Body of pancreas (tissue), 4 donors: ENCODE results near the gene RTP4.

Source experiments
- CTCF ChIP-seq, 7 experiments: fragments of 450-650 bp in 4 of 7; fragments of 200-600 bp in 3 of 7; sonication (generic) in 3 of 7; IDR thresholded peaks; one replicate each; pipeline ENCODE4 v1.5.1; 2016 to 2019; ENCODE audit warnings: antibody characterized with exemption in 7 of 7
- POLR2A ChIP-seq, 3 donors: fragments of 450-650 bp; IDR thresholded peaks; one replicate each; pipeline ENCODE4 v1.6.1; 2016; ENCODE audit warnings: antibody characterized with exemption in 3 of 3, mild to moderate bottlenecking in 2 of 3

DNA sequence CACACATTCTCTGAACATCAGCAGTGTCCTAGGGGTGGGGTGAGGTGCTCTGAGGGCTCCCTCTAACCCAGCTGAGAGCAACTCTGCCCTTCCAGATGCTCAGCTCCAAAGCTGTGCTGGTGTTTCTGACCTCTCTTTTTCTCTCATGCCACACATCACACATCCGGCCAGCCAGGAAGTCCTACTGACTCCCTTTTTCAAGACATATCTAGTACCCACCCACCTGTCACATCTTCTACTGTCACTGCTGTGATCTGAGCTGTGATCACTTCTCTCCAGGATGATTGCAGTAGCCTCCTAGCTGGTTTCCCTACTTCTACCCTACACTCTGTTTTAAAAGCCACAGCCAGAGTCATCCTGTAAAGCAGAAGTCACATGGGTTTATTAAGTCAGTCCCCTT lies 46.4 kb upstream of the RTP4 start:
- TF ChIP-seq POLR2A (IDR thresholded peaks at IDR 0.05) (no peak), CTCF (IDR thresholded peaks at IDR 0.05) (no peak)
